Choroid plexus epithelial cell (primary cell): Measurements from ENCODE around the gene SATB2.

Experiments
- DNase-seq: peaks from one replicate; pipeline ENCODE4 v3.0.0-alpha.2; 2010; ENCODE audit warnings: low read depth
- H3K4me3 ChIP-seq: 2 replicates; pipeline ENCODE4 v1.5.1; 2011; ENCODE audit warnings: low read depth, mild to moderate bottlenecking, control low read depth, low read length, moderate library complexity
- CTCF ChIP-seq: conservative IDR thresholded peaks from 2 replicates; pipeline ENCODE4 v1.5.1; 2011; ENCODE audit warnings: low read depth, mild to moderate bottlenecking, control low read depth, inconsistent platforms, low read length, moderate library complexity

The SATB2 gene

GRCh38 chr2:199439542-199439941, 18.2 kb downstream of the SATB2 start:
- no peak for TF ChIP-seq CTCF
- no peak overlapping the region for H3K4me3 ChIP-seq
- DNase-seq: no peak

- no peak for TF ChIP-seq CTCF
These were observed 18.7 kb downstream of the SATB2 start for GRCh38 chr2:199439066-199439465.

GRCh38 chr2:199434555-199434954, 23.2 kb downstream of the SATB2 start:
- no peak for TF ChIP-seq CTCF
- no peak for DNase-seq
- H3K4me3 ChIP-seq: no peak overlapping the region

More at GRCh38 chr2:199439066-199439465, 18.7 kb downstream of the SATB2 start:
- DNase-seq: no peak
- H3K4me3 ChIP-seq: no peak overlapping the region

GRCh38 chr2:199433204-199433832, 24.4 kb downstream of the SATB2 start:
- H3K4me3 ChIP-seq: no peak overlapping the region
- no peak for TF ChIP-seq CTCF
- DNase-seq: no peak

GRCh38 chr2:199431746-199432213, 26.0 kb downstream of the SATB2 start:
- no peak for TF ChIP-seq CTCF
- DNase-seq: peak; percentile 58
- H3K4me3 ChIP-seq: peak overlapping the region; percentile 31

GRCh38 chr2:199430214-199430613, 27.5 kb downstream of the SATB2 start:
- H3K4me3 ChIP-seq: no peak overlapping the region
- no peak for TF ChIP-seq CTCF
- no peak for DNase-seq

- no peak overlapping the region for H3K4me3 ChIP-seq
- TF ChIP-seq CTCF: no peak
- no peak for DNase-seq
These were observed 29.4 kb downstream of the SATB2 start for GRCh38 chr2:199428291-199428690.
